ENCODE results near the gene B4GALNT1. TPM values are rescaled to one million over a fixed set of nuclear protein-coding genes. Genes with fewer than 3 reads are reported as not detected.

The B4GALNT1 gene
- total and polyA plus RNA-seq, 2 of the 13 experiments (the other 11 are each of a cell fraction or from before 2014, with no cell fraction given): 4.5 to 5.4 TPM

DNA sequence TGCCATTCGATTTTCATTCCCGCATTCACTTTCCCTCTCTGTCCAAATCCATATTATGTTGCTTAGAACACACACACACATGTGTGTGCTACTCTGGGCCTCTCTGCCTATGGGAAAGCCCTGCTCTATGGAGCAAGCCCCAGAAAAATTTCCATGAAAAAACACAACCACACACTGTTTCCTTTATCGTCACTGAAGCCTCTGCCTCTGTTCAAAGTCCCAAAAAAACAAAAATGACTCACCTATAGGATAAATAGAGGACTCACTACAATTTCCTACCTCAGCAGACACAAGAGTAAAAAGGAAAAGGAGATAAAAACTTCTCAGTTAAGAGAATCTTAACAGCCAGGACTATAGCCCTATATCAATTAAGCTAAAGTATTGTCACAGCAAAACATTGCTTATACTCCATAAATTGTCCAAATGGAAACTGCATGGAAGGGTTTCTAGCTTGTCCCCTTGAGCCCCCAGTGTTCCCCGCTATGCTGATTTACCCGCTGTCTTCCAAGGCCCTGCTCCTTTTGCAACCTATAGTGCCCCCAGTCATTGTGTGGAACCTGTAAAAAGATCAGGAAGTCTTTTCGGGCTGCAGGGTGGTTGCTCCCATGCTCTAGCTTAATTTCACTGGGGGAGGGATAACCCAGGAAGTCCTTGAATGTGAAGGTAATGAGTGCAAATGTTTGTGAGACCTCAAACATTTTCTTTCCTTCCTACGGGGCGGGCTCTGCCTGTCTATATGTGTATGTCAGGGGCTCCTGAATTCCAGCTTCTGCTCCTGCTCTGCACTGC, 53.1 kb downstream of the B4GALNT1 start (continued):
- TF ChIP-seq MIER2 (CRISPR knock-in tag; IDR thresholded peaks at IDR 0.05) (no peak), ZNF768 (CRISPR knock-in tag; IDR thresholded peaks at IDR 0.05) (no peak), ZNF224 (CRISPR knock-in tag; IDR thresholded peaks at IDR 0.05) (peak; percentile 96; the same call in 1 of the 2 replicates), ZNF138 (CRISPR knock-in tag; IDR thresholded peaks at IDR 0.05; ENCODE audit: low read depth) (no peak), ZFP62 (CRISPR knock-in tag; IDR thresholded peaks at IDR 0.05) (no peak), ZNF678 (CRISPR knock-in tag; IDR thresholded peaks at IDR 0.05) (no peak), ZNF124 (CRISPR knock-in tag; IDR thresholded peaks at IDR 0.05) (no peak), SP2 (CRISPR knock-in tag; IDR thresholded peaks at IDR 0.05) (no peak), ZSCAN12 (CRISPR knock-in tag; IDR thresholded peaks at IDR 0.05) (0 out of 2 replicates have a peak, but pooled peaks have one; percentile 42), ZNF652 (CRISPR knock-in tag; IDR thresholded peaks at IDR 0.05; ENCODE audit: borderline replicate concordance, low read depth) (no peak), SETDB1 (CRISPR knock-in tag; IDR thresholded peaks at IDR 0.05; ENCODE audit: borderline replicate concordance) (no peak), CEBPB (IDR thresholded peaks at IDR 0.05; ENCODE audit: borderline replicate concordance, low read depth, low read length) (peak; percentile 35; the same call in 1 of the 2 replicates), MAF1 (CRISPR knock-in tag; IDR thresholded peaks at IDR 0.05; ENCODE audit: borderline replicate concordance) (no peak)
- TF ChIP-seq, protein P1, sequence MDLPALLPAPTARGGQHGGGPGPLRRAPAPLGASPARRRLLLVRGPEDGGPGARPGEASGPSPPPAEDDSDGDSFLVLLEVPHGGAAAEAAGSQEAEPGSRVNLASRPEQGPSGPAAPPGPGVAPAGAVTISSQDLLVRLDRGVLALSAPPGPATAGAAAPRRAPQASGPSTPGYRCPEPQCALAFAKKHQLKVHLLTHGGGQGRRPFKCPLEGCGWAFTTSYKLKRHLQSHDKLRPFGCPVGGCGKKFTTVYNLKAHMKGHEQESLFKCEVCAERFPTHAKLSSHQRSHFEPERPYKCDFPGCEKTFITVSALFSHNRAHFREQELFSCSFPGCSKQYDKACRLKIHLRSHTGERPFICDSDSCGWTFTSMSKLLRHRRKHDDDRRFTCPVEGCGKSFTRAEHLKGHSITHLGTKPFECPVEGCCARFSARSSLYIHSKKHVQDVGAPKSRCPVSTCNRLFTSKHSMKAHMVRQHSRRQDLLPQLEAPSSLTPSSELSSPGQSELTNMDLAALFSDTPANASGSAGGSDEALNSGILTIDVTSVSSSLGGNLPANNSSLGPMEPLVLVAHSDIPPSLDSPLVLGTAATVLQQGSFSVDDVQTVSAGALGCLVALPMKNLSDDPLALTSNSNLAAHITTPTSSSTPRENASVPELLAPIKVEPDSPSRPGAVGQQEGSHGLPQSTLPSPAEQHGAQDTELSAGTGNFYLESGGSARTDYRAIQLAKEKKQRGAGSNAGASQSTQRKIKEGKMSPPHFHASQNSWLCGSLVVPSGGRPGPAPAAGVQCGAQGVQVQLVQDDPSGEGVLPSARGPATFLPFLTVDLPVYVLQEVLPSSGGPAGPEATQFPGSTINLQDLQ (CRISPR knock-in tag; IDR thresholded peaks at IDR 0.05): no peak
- TF ChIP-seq, protein P2, sequence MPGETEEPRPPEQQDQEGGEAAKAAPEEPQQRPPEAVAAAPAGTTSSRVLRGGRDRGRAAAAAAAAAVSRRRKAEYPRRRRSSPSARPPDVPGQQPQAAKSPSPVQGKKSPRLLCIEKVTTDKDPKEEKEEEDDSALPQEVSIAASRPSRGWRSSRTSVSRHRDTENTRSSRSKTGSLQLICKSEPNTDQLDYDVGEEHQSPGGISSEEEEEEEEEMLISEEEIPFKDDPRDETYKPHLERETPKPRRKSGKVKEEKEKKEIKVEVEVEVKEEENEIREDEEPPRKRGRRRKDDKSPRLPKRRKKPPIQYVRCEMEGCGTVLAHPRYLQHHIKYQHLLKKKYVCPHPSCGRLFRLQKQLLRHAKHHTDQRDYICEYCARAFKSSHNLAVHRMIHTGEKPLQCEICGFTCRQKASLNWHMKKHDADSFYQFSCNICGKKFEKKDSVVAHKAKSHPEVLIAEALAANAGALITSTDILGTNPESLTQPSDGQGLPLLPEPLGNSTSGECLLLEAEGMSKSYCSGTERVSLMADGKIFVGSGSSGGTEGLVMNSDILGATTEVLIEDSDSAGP (CRISPR knock-in tag; IDR thresholded peaks at IDR 0.05; ENCODE audit: borderline replicate concordance): no peak
- TF ChIP-seq, protein P3, sequence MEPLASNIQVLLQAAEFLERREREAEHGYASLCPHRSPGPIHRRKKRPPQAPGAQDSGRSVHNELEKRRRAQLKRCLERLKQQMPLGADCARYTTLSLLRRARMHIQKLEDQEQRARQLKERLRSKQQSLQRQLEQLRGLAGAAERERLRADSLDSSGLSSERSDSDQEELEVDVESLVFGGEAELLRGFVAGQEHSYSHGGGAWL (CRISPR knock-in tag; IDR thresholded peaks at IDR 0.05): no peak
- TF ChIP-seq, protein P4, sequence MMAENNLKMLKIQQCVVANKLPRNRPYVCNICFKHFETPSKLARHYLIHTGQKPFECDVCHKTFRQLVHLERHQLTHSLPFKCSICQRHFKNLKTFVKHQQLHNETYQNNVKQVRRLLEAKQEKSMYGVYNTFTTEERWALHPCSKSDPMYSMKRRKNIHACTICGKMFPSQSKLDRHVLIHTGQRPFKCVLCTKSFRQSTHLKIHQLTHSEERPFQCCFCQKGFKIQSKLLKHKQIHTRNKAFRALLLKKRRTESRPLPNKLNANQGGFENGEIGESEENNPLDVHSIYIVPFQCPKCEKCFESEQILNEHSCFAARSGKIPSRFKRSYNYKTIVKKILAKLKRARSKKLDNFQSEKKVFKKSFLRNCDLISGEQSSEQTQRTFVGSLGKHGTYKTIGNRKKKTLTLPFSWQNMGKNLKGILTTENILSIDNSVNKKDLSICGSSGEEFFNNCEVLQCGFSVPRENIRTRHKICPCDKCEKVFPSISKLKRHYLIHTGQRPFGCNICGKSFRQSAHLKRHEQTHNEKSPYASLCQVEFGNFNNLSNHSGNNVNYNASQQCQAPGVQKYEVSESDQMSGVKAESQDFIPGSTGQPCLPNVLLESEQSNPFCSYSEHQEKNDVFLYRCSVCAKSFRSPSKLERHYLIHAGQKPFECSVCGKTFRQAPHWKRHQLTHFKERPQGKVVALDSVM (CRISPR knock-in tag; IDR thresholded peaks at IDR 0.05): no peak
- TF ChIP-seq, protein P5, sequence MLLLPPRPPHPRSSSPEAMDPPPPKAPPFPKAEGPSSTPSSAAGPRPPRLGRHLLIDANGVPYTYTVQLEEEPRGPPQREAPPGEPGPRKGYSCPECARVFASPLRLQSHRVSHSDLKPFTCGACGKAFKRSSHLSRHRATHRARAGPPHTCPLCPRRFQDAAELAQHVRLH (CRISPR knock-in tag; IDR thresholded peaks at IDR 0.05; ENCODE audit: borderline replicate concordance, low read depth): no peak
- TF ChIP-seq, protein P6, sequence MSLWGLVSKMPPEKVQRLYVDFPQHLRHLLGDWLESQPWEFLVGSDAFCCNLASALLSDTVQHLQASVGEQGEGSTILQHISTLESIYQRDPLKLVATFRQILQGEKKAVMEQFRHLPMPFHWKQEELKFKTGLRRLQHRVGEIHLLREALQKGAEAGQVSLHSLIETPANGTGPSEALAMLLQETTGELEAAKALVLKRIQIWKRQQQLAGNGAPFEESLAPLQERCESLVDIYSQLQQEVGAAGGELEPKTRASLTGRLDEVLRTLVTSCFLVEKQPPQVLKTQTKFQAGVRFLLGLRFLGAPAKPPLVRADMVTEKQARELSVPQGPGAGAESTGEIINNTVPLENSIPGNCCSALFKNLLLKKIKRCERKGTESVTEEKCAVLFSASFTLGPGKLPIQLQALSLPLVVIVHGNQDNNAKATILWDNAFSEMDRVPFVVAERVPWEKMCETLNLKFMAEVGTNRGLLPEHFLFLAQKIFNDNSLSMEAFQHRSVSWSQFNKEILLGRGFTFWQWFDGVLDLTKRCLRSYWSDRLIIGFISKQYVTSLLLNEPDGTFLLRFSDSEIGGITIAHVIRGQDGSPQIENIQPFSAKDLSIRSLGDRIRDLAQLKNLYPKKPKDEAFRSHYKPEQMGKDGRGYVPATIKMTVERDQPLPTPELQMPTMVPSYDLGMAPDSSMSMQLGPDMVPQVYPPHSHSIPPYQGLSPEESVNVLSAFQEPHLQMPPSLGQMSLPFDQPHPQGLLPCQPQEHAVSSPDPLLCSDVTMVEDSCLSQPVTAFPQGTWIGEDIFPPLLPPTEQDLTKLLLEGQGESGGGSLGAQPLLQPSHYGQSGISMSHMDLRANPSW (CRISPR knock-in tag; IDR thresholded peaks at IDR 0.05; ENCODE audit: borderline replicate concordance): no peak
